GM10847 (cell line): ENCODE data around the gene DNAH3.

Source experiments
- POLR2A ChIP-seq: IDR thresholded peaks from 2 replicates; pipeline ENCODE4 v1.6.1; 2011; ENCODE audit not compliant: insufficient read length; ENCODE audit errors: extremely low read depth

Gene DNAH3, protein sequence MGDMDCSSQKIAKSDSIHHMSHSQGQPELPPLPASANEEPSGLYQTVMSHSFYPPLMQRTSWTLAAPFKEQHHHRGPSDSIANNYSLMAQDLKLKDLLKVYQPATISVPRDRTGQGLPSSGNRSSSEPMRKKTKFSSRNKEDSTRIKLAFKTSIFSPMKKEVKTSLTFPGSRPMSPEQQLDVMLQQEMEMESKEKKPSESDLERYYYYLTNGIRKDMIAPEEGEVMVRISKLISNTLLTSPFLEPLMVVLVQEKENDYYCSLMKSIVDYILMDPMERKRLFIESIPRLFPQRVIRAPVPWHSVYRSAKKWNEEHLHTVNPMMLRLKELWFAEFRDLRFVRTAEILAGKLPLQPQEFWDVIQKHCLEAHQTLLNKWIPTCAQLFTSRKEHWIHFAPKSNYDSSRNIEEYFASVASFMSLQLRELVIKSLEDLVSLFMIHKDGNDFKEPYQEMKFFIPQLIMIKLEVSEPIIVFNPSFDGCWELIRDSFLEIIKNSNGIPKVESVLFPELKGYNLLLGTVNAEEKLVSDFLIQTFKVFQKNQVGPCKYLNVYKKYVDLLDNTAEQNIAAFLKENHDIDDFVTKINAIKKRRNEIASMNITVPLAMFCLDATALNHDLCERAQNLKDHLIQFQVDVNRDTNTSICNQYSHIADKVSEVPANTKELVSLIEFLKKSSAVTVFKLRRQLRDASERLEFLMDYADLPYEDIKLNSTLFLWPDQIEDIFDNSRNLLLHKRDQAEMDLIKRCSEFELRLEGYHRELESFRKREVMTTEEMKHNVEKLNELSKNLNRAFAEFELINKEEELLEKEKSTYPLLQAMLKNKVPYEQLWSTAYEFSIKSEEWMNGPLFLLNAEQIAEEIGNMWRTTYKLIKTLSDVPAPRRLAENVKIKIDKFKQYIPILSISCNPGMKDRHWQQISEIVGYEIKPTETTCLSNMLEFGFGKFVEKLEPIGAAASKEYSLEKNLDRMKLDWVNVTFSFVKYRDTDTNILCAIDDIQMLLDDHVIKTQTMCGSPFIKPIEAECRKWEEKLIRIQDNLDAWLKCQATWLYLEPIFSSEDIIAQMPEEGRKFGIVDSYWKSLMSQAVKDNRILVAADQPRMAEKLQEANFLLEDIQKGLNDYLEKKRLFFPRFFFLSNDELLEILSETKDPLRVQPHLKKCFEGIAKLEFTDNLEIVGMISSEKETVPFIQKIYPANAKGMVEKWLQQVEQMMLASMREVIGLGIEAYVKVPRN (N-terminal part only)

DNA sequence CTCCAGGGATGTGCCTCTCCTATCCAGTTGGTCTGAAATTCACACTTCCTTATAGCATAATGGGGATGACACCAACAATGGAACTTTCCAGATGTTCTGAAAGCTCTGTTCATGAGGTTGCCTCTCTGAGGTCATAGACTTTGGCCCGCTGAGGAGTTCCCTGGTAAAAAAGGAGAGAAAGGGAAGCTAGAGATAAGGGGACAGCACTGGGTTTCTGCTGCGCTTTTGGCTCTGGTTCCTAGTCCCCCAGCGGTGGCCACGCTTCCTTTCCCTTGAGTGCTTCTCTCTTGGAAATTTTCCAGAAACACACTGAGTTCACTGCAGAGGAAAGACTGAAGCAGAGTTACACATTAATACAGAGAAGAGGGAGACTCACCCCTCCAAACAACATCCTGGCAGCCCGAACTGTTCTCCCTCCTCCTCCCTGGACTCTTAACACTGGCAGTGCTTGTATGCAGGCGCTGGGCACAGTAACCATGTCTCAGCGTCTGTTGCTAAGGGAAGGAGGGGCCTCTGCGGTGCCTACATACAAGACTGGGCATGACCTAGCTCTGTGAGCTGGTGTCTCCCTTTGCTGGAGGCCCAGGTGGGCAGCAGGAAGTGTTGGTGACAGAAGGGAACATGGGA, at the start of gene DNAH3:
DNAH3 (minus strand) TSS at position 472 of the 627 bp plus-strand sequence. CDS start 527 bp downstream, outside the sequence.
- no peak for TF ChIP-seq POLR2A

DNA sequence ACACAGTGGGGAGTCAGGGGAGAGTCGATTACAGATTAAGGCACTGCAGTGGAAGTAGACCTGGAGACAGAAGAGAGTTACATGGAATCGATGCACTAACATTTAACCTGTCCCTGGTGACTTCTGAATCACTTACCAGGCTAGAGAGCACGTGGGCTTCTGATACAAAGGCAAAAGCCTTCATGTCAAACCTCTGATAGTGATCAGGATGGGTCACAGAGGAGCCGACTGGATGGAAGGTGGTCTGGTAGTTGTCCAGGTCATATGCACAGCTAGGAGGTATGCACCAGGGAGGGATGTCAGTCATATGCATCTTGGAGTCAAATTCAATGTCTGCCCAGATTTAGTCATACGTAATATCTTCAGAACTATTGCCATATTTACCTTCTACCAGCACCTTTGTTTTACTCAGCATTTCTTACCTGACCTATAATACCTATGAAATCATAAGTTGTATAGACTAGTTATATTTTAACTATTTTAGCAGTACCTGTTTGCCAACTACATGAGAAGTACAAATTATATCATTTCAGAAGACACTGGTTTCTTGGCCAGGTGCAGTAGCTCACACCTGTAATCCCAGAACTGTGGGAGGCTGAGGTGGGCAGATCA, 49.1 kb upstream of the DNAH3 start:
- no peak for TF ChIP-seq POLR2A

DNA sequence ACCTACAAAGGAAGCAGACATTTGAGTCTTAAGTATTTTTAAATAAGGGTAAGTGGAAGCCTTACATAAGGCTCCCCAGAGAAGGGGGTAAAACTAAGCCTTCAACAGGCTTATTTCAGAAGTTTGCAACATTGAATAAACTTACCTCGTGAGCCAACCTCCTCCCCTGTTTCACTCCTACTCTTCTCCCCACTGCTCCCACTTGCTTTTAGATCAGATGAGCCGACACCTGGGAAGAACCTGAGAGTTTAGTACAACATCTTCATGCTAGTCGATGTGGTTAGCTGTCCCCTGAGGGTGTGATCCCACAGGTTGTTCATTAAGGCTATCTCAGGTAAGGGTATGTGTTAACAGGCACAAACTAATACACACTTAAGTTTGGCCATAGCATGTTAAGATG, 47.0 kb upstream of the DNAH3 start:
- no peak for TF ChIP-seq POLR2A

DNA sequence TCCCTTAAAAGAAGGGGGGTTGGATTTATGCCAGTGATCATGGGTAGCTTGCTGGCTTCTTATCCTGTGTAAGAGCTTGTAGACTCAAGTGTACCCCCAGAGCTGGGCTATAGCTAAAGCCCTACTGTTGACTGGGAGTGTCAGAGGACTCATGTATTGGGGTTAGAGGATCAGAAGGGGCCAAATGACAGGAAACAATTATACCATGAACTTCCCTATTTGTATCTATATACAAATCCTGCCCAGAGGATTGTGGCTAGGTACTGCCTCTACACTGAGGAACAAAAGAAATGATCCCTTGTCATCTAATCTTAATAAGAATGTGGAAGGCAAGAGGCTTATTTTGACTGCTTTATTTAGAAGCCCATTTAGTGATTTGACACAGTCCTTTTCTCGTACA, 46.5 kb upstream of the DNAH3 start:
- TF ChIP-seq POLR2A: no peak

DNA sequence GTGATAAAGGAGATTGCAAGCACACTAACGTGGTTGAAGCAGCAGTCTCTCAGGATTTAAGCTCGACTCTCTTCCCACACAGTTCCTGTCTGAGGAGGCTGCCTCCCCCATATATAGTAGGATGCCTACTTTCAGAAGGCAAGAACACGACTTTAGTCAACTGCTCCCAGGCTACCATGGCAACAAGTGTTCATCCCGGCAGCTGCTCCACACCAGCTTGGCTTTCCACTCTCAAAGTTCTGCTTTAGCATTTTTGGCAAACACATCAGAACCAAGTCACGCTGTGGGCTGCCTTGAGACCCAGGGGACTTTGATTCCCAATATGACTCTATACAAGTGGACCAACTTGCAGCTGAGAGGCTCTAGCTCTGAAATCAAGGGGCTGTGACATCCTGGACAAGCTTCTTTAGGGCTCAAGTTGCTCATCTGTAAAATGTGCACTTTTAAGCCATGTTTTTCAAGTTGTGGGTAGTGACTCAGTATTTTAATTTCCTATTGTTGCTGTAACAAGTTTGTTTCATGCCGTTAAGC, 44.2 kb upstream of the DNAH3 start:
- no peak for TF ChIP-seq POLR2A

DNA sequence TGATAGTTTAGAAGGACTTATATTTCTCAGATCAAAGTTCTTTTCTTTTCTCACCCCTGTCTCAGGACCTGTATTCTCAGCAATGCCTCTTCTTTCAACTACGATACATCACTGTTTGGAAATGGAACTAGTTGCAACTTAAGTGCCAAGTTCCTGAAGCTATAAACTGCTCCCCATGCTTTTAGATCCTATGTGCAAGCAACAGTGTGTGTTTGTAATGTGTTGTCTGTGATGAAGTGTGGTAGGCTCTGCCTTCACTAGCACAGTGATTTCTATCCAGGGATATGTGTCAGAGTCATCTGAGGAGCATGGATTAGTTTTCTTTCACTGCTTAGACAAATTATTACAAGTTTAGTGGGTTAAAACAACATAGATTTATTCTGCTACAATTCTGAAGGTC, 42.3 kb upstream of the DNAH3 start:
- no peak for TF ChIP-seq POLR2A

DNA sequence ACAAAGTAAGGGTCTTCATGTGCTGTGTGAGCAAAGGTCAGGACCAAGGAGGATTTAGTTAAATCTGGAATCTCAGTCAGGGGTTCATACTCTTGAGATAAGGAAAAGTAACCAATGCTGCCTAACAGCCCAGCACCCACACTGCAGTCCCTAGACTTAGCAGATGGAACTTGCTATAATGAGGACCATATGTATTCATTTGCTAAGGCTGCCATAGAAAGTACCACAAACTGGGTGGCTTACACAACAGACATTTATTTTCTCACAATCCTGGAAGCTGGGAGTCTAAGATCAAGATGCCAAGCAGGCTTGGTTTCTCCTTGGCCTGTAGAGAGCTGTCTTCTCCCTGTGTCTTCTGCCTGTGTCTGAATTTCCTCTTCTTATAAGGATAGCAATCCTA, 40.0 kb upstream of the DNAH3 start:
- TF ChIP-seq POLR2A: no peak

DNA sequence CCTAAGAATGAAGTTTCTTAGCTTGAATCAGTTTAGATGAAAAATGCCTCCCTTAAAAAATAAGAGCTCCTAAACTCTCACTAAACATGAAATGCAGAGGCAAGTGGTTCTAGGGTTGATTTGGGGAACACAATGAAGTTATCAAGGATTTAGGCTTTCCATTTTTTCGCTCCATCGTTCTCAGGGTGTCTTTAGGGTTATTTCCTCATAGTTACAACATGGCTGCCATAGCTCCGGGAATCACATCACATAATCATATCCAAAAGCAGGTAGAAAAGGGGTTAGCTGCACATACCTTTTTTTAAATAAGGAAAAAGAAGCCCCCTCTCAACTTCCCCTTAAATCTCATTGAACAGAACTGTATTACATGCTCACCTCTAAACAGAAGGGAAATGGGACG, 39.4 kb upstream of the DNAH3 start:
- TF ChIP-seq POLR2A: no peak

DNA sequence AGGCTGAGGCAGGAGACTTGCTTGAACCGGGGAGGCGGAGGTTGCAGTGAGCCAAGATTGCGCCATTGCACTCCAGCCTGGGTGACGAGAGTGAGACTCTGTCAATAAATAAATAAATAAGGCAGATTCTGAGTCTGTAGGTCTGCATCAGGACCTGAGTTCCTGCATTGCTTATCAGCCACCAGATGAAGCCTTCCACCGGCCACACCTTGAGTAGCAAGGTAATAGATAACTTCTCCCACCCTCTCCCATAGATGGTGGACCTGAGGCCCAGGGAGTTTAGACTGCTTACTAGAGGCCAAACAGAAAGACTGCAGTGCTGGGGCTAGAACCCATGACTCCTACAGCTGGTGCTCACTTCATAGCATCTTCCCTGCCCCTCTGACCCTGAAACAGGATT, 38.7 kb upstream of the DNAH3 start:
- no peak for TF ChIP-seq POLR2A

DNA sequence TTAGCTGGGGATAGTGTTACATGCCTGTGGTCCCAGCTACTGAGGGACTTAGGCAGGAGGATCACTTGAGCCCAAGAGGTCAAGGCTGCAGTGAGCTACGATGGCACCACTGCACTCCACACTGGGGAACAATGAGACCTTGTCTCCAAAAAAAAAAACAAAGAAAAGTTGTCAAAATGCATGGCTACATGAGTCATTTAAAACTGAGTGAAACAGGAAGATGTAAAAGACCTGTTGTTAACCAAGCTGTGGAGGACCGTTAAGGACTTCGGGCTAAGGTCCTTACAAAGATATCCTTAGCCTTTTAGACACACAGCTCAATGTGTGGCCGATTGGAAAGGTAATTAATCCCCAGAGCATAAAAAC, 35.7 kb upstream of the DNAH3 start:
- no peak for TF ChIP-seq POLR2A

DNA sequence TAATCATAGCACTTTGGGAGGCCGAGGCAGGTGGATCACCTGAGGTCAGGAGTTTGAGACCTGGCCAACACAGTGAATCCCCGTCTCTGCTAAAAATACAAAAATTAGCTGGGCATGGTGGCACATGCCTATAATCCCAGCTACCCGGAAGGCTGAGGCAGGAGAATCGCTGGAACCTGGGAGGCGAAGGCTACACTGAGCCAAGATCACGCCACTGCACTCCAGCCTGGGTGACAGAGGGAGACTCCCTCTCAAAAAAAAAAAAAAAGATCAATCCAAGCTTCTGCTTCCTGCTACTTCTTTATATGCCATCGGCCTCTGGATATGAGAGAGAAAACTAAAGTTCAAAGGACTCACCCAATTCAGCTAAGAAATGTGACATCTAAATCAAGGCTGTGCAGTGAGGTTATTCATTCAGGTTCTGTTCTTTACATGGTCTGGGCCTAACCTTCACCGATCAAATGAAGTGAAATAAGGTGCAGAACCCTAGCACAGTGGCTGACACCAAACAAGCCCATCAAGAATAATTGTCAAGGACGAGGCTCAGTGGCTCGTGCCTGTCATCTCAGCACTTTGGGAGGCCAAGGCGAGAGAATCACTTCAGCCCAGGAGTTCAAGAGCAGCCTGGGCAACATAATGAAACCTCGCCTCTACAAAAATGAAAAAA, 35.1 kb upstream of the DNAH3 start:
- TF ChIP-seq POLR2A: no peak

DNA sequence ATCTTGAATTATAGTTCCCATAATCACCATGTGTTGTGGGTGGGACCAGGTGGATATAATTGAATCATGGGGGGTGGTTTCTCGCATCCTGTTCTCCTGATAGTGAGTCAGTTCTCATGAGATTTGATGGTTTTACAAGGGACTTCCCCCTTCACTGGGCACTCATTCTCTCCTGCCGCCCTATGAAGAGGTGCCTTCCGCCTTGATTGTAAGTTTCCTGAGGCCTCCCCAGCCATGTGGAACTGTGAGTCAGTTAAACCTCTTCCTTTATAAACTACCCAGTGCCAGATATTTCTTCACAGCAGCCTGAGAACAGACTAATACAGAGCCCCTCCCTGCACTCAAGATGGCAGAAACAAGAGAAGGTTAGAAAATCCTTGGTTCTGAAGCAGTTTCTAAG, 34.2 kb upstream of the DNAH3 start:
- TF ChIP-seq POLR2A: no peak

DNA sequence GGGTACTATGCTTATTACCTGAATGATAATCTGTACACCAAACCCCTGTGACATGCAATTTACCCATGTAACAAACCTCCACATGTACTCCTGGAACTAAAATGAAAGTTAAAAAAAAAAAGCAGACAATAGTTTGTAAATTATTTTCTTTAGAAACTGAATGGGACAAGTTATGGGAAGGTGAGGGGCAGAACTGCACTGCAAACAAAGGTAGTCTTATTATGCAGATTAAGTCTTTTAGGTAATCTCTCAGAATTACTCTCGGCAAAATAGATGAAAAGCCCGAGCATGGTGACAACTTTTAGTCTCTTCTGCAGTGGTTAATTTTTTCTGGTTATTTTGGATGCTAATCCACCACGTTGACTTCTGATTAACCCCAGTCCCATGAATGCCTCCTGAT, 33.3 kb upstream of the DNAH3 start:
- no peak for TF ChIP-seq POLR2A

DNA sequence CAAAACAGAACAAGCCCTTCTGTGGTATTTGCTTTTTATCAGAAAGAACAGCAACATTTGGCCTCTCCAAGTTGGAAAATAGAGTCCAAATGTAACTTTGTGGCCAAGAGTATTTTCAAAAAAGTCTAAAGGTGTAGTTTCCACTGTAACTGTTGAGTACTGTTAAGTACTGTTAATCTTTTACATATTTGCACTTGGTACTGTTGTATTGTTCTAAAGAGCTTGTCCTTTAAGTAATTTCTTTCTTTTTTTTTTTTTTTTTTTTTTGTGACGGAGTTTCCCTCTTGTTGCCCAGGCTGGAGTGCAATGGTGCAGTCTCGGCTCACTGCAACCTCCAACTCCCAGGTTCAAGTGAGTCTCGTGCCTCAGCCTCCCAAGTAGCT, 29.3 kb upstream of the DNAH3 start:
- no peak for TF ChIP-seq POLR2A
